22Rv1 (cell line): ENCODE measurements around the gene HOXD9.

Experiments used
- CTCF ChIP-seq: fragments of 450-650 bp; IDR thresholded peaks from 2 replicates; pipeline ENCODE4 v1.5.1; 2017; ENCODE audit warnings: mild to moderate bottlenecking
- ZFX ChIP-seq: fragments of 450-650 bp; IDR thresholded peaks from 2 replicates; pipeline ENCODE4 v1.6.1; 2017; ENCODE audit warnings: antibody characterized with exemption, borderline replicate concordance

DNA sequence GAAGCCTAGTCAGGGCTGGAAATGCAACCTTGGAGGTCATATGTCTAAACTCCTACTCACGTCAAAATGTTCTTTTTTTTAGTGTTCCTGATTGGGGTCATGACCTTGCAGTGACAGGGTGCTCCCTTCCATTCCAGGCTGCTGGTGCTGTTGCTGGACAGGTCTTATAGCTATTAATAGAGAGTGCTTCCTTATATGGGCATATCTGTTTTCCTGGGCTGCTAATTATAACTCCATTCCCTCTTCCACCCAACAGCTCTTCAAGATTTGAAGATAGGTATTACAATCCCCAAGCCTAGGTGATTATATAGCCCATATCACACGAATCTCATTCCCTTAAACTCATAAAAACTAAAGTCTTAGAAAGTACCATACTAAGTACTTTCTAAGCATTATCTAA is 47.2 kb downstream of the HOXD9 start:
- TF ChIP-seq CTCF (no peak), ZFX (no peak)
